ENCODE results near the gene CPTP.
"Not testable (repeated sequence)": the region's sequence is repeated elsewhere in the genome, so short reads cannot be mapped to it uniquely, and the experiment has no call there.

CPTP gene

DNA sequence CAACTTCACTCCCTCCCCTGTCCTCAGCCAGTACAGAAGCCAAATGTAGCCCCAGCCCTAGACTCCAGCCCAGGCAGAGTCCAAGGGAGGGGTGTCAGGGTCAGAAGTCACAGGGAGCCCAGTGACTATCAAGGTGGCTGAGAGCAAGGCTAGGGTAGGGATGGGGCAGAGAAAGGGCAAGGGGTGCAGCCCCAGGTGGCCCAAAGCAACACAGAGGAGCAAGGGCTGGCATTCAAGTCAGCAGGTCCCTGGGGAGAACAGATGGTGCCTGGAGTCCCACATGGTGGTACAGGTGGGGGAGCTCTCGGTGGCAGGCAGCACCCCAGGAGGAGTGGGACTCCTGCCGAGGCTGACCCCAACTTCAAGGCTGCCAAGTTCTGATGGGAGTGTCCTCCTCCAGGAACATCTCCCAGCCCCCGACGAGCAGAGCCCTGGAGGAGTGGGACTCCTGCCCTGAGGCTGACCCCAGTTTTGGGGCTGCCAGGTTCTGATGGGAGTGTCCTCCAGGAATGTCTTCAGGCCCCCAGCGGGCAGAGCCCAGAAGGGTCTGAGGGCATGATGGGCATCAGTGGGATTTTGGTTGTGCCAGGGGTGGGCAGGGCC, 28.3 kb downstream of the CPTP start:
- DNase-seq, result no peak

DNA sequence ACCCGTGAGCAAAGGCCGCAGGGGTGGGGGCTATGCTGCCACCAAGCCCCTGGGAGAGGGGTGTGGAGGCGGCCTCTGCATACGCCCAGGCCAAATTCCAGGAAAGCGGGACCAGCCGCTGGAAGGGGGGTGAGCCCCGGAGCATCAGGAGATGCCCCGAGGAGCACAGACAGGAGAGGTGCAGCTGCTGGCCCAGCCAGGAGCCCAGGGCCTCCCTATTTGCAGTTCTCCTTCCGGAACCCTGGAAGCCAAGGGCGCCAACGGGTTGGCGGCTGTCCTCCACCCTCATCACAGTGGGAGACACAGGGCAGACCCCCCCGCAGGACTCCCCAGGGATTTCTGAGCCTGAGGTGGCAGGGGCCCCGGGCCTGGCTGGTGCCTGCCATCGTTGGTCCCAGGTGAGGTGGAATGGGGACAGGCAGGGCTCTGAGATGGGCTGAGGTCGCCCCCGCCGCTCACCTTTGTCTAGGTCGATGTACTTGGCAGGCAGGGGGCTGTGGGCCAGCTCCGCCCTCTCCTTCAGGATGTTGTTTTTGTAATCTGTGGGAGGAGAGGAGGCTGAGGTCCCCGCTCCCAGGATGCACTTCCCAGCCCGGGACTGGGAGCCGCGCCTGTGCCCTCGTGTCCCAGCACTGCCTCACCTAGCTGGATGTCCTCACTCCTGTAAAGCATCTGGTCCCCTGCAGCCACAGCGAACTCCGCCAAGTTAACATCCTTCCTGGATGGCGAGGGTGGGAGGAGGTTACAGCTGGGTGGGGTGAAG, 29.0 kb downstream of the CPTP start:
- no peak for DNase-seq

- no peak for DNase-seq
These were observed 30.0 kb downstream of the CPTP start for GRCh38 chr1:1354271-1355247.

DNA sequence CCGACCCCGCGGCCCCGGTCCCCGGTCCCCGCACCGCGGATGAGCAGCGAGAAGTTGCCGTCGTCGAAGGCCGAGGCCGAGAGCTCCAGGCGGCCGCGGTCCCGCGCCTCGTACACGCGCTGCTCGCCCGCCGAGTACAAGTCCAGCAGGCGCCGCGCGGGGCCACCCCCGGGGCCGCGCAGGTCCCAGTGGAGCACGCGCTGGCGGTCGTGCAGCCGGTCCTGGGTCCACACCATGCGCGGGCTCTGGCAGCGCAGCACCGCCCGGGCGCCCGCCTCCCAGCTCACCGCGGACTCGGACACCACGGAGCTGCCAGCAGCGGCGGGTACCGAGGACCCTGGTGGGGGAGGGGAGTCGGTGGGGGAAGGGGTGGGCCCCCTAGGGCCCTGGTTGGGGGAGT, 30.8 kb downstream of the CPTP start:
- DNase-seq, result peak; percentile 18

GRCh38 chr1:1356166-1356795, 31.7 kb downstream of the CPTP start:
- no peak for DNase-seq

- no peak for DNase-seq
These were observed 32.3 kb downstream of the CPTP start for GRCh38 chr1:1356796-1357401.

DNA sequence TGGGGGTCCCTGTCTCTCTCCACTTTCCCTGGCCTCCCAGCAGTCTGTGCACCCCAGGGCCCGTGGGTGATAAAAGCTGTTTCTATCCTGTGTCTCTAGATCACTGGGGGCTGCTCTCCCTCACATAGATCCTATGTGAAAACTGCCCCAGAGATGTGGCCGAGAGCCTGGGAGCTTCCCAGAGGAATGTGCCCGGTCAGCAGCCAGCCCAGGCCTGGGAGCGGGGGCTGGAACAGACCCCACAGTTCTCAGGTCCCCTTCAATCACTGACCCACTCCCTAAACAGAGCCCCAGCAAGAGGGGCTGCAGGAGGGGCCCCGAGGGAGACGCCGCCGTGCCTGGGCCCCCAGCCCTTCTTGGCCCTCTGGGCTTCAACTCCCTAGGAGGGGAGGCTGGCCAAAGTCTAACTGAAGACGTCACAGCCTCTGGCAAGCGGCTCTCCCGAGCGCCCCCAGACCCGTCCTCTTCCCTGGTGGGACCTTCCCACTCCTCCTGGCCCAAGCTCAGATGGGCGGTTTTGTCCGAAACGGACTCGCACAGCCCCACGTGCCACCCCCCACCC, 33.4 kb downstream of the CPTP start:
- DNase-seq, result no peak

- no peak for DNase-seq
These were observed 34.0 kb downstream of the CPTP start, which contains the start of gene MXRA8 for GRCh38 chr1:1358433-1359271. Gene MXRA8, minus strand, starts transcription at chr1:1358555. Its CDS starts 51 bp downstream, at chr1:1358504.

DNA sequence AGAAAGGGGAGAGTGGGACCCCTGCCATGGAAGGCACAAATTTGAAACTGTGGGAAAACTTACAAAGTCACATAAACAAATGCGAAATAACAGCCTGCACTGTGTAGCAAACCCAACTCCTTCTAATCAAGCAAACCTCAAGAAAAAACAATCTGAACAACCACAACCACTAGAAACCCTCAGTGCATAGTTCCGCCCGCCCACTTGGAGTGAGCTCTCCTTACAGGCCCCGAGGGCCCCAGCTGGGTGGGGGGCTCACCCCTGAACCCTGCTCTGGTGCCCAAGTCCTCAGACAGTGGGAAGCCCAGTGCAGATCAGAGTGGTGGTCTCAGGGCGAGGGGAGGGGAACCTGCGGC, 34.7 kb downstream of the CPTP start:
- DNase-seq, result no peak

DNA sequence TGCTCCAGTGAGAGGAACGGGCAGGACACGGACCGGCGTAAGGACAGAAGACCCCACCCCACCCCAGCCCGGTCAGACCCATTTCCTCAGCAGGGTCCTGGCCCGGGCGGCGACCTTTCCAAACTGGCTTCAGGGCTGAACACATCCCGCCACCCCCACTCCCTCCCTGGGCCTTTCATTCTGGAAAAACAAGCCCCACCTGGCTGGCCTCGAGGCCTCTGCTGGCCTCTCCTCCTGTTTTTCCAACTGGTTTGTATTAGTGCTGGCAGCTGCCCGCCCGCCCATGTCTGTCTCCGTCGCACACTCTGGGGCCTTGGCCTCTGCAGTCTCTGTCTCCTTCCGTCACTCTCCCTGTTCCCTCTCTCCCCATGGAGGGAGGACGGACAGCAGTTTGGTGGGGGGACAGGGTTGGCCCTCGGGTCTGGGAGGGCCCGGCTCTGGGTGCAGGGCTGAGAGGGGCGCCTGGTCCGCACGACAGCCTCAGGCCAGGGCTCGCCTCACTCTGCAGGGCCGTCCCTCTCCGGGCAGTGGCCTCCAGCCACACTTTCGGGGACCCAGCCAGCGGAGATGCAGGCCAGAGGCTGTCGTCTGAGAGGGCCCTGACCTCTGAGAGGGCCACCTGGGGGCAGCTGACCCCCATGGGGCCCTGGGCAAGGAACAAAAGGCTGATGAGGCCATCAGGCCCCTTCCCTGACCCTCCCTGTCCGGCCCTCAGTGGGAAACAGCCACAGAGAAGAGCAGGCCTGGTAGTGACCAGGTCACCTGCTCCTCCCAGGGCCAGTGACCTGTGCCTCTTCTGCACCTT, 35.3 kb downstream of the CPTP start:
- no peak for DNase-seq

DNA sequence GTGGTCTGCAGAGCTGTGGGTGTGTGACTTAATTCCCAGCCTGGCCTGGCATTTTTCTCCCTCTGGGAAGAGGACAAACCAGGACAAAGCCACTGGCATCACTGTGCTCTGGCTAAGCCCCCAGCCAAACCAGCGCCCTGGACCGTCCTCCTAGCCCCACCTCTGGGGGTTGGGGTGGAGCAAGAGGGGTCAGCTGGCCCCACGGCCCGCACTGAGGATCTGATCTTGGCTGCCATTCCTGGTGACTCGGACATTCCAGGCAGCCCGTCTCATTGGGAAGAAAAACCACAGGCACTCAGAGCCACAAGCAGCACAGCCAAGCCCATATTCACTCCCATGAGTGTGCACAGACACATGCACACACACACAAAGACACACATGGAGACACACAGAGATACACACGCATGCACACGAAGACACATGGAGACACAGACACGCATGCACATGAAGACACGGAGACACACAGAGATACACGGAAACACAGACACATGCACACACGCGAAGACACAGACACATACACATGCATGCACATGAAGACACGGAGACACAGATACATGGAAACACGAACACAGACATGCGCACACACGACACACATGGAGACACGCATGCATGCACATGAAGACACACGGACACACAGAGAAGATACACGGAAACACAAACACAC, 36.0 kb downstream of the CPTP start:
- DNase-seq, result no peak

GRCh38 chr1:1361233-1361981, 36.8 kb downstream of the CPTP start:
- no peak for DNase-seq

DNA sequence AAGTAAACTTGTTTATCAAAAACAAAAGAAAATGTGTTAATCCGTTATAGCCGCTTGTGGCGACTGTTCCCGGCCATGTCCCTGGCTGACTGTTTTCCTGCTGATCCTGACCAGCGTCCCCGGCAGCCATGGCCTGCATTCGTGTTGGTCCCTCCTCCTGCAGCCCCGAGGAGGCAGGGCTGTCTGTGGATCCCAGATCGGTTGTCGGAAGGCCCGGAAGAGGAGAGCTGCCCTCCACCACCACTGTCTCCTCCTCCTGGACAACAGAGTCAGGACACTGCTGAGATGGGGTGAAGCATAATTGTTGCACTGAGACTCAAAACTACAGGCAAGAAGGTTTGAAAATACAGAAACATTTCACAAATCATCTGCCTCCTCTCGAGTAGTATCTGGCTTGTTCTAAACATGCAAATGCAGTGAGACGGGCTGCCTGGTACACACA, 37.4 kb downstream of the CPTP start:
- DNase-seq, result no peak

DNA sequence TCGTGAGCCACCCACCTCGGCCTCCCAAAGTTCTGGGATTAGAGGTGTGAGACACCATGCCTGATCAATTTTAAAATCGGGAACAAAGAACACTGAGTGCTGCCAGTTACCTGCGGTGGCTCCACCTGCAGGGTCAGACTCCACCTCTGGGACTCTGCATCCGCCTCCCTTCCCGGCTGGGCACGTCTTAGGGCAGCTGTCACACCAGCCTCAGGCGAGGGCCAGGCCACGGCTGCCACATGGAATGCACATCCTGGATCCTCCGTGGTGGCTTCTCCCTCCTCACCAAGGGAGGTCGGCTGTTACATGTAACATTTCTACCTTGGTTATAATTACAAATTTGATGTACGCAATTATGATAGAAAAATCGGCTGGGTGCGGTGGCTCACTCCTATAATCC, 39.7 kb downstream of the CPTP start:
- no peak for DNase-seq

GRCh38 chr1:1365875-1366698, 41.5 kb downstream of the CPTP start:
- no peak for DNase-seq

DNA sequence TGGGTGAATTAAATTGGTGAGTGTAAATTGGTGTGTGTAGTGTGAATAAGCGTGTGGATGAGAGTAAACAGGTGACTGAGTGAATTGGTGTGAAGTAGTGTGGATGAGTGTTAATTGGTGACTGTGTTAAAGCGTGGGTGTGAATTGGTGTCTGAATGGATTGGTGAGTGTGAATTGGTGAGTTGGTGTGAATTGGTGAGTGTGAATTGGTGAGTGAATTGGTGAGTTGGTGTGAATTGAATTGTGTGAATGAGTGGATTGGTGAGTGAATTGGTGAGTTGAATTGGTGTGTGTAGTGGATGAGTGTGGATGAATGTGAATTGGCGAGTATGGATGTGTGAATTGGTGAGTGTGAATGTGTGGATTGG, 42.1 kb downstream of the CPTP start:
- DNase-seq, result no peak

DNA sequence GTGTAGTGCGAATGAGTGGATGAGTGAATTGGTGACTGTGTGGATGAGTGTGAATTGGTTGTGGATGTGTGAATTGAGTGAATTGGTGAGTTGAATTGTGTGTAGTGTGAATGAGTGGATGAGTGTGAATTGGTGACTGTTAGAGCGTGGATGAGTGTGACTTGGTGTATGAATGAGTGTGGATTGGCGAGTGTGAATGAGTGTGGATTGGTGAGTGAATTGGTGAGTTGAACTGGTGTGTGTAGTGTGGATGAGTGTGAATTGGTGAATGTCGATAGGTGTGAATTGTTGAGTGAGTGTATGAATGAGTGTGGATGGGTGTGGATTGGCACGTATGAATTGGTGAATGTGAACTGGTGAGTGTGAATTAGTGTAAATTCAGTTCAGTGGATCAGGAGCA, 42.7 kb downstream of the CPTP start:
- DNase-seq, result no peak

- not testable (repeated sequence) for DNase-seq
These were observed 45.5 kb downstream of the CPTP start for GRCh38 chr1:1370094-1370493.

All from DMS79 (cell line).